MM.1S (cell line): ENCODE data around the gene MEGF6.
"Not testable (repeated sequence)": the region's sequence is repeated elsewhere in the genome, so short reads cannot be mapped to it uniquely, and the experiment has no call there.

Experiments used
- DNase-seq: peaks from one replicate; pipeline ENCODE4 v3.0.0-alpha.2; 2015
- H2AFZ ChIP-seq: fragments of 300-600 bp; sonication (generic); 2 replicates; pipeline ENCODE4 v1.6.0; 2016; ENCODE audit warnings: antibody characterized with exemption, low read length
- H3F3A ChIP-seq: fragments of 300-600 bp; sonication (generic); 2 replicates; pipeline ENCODE4 v1.6.1; 2016; ENCODE audit warnings: mild to moderate bottlenecking, antibody characterized with exemption, low read length, moderate library complexity, mixed read lengths; ENCODE audit not compliant: insufficient read depth
- H3K27ac ChIP-seq: fragments of 300-600 bp; sonication (generic); 2 replicates; pipeline ENCODE4 v1.5.1; 2016; ENCODE audit warnings: mild to moderate bottlenecking, low read length
- H3K27me3 ChIP-seq: fragments of 300-600 bp; sonication (generic); replicated peaks from 2 replicates; pipeline ENCODE4 v1.6.0; 2016; ENCODE audit warnings: low read length; ENCODE audit not compliant: insufficient read depth
- H3K36me3 ChIP-seq: fragments of 300-600 bp; sonication (generic); replicated peaks from 2 replicates; pipeline ENCODE4 v1.6.1; 2016; ENCODE audit warnings: mild to moderate bottlenecking, low read length, mixed read lengths; ENCODE audit not compliant: insufficient read depth
- H3K4me1 ChIP-seq: fragments of 300-600 bp; sonication (generic); 2 replicates; pipeline ENCODE4 v1.6.1; 2016; ENCODE audit warnings: low read length, mixed read lengths
- H3K4me2 ChIP-seq: fragments of 300-600 bp; sonication (generic); 2 replicates; pipeline ENCODE4 v1.6.0; 2016; ENCODE audit warnings: low read depth, low read length
- H3K4me3 ChIP-seq: fragments of 300-600 bp; sonication (generic); 2 replicates; pipeline ENCODE4 v1.5.1; 2016; ENCODE audit warnings: low read length, mixed read lengths
- H3K79me2 ChIP-seq: fragments of 300-600 bp; sonication (generic); 2 replicates; pipeline ENCODE4 v1.6.1; 2016; ENCODE audit warnings: mixed run types, low read length, mixed read lengths
- H3K9ac ChIP-seq: fragments of 300-600 bp; sonication (generic); 2 replicates; pipeline ENCODE4 v1.6.1; 2016; ENCODE audit warnings: low read length, mixed read lengths
- H3K9me2 ChIP-seq: fragments of 300-600 bp; sonication (generic); replicated peaks from 2 replicates; pipeline ENCODE4 v1.6.1; 2016; ENCODE audit warnings: mild to moderate bottlenecking, low read length, mixed read lengths; ENCODE audit not compliant: insufficient read depth
- H3K9me3 ChIP-seq: fragments of 300-600 bp; sonication (generic); replicated peaks from 2 replicates; pipeline ENCODE4 v1.6.1; 2016; ENCODE audit warnings: mild to moderate bottlenecking, low read length, mixed read lengths; ENCODE audit not compliant: insufficient read depth
- H4K20me1 ChIP-seq: fragments of 300-600 bp; sonication (generic); 2 replicates; pipeline ENCODE4 v1.6.1; 2016; ENCODE audit warnings: mild to moderate bottlenecking, low read length, moderate library complexity, mixed read lengths; ENCODE audit not compliant: insufficient read depth
- CTCF ChIP-seq: fragments of 300-600 bp; sonication (generic); IDR thresholded peaks from 2 replicates; pipeline ENCODE4 v1.5.1; 2016; ENCODE audit warnings: antibody characterized with exemption, low read length, mixed read lengths
- EZH2 ChIP-seq: fragments of 300-600 bp; sonication (generic); optimal IDR thresholded peaks from 2 replicates; pipeline ENCODE3; 2017; ENCODE audit warnings: low read depth, mild to moderate bottlenecking, antibody characterized with exemption, low read length, mixed read lengths
- EZH2phosphoT487 ChIP-seq: fragments of 300-600 bp; sonication (generic); IDR thresholded peaks from 2 replicates; pipeline ENCODE4 v1.6.1; 2018; ENCODE audit warnings: antibody characterized with exemption, low read length

The MEGF6 gene

GRCh38 chr1:3584915-3585314, 26.4 kb downstream of the MEGF6 start:
- Histone ChIP-seq H3K4me2 (no peak overlapping the region), H3K36me3 (no peaks in the 10 kb centered on the region), H3K4me3 (no peak overlapping the region), H3K9ac (no peak overlapping the region), H4K20me1 (no peaks in the 10 kb centered on the region), H3K4me1 (no peaks in the 10 kb centered on the region), H3K27ac (no peak overlapping the region), H2AFZ (no peak overlapping the region), H3K9me3 (no peaks in the 10 kb centered on the region), H3F3A (no peaks in the 10 kb centered on the region), H3K27me3 (peaks cover 53% of the 10 kb centered on the region), H3K9me2 (no peaks in the 10 kb centered on the region), H3K79me2 (no peaks in the 10 kb centered on the region)
- no peak for TF ChIP-seq EZH2
- TF ChIP-seq CTCF, result no peak
- TF ChIP-seq EZH2phosphoT487, result no peak
- no peak for DNase-seq

GRCh38 chr1:3583751-3584150, 27.6 kb downstream of the MEGF6 start:
- H4K20me1 ChIP-seq, H3F3A ChIP-seq, H3K4me1 ChIP-seq, H3K79me2 ChIP-seq, H3K9me2 ChIP-seq, H2AFZ ChIP-seq, H3K36me3 ChIP-seq, H3K9ac ChIP-seq, H3K4me3 ChIP-seq, H3K4me2 ChIP-seq, DNase-seq, H3K9me3 ChIP-seq, H3K27ac ChIP-seq: not testable (repeated sequence)
- H3K27me3 ChIP-seq, result peaks cover 53% of the 10 kb centered on the region

- Histone ChIP-seq H3K27me3 (peaks cover 58% of the 10 kb centered on the region), H2AFZ (no peak overlapping the region), H3K4me2 (no peak overlapping the region), H3F3A (no peaks in the 10 kb centered on the region), H3K4me3 (no peak overlapping the region), H3K9me2 (no peaks in the 10 kb centered on the region), H3K36me3 (no peaks in the 10 kb centered on the region), H3K79me2 (no peaks in the 10 kb centered on the region), H3K9ac (no peak overlapping the region), H3K4me1 (no peaks in the 10 kb centered on the region), H3K27ac (no peak overlapping the region), H4K20me1 (no peaks in the 10 kb centered on the region), H3K9me3 (no peaks in the 10 kb centered on the region)
- DNase-seq, result no peak
- TF ChIP-seq EZH2phosphoT487, result no peak
- no peak for TF ChIP-seq EZH2
- TF ChIP-seq CTCF, result no peak
Measured at GRCh38 chr1:3581296-3582036, 29.8 kb downstream of the MEGF6 start.

- Histone ChIP-seq H3K4me2 (no peak overlapping the region), H3K27me3 (peaks cover 61% of the 10 kb centered on the region), H3K79me2 (no peaks in the 10 kb centered on the region), H2AFZ (no peak overlapping the region), H3K36me3 (no peaks in the 10 kb centered on the region), H3K27ac (no peak overlapping the region), H3K4me3 (no peak overlapping the region), H3K4me1 (no peaks in the 10 kb centered on the region), H3K9ac (no peak overlapping the region), H4K20me1 (no peaks in the 10 kb centered on the region), H3F3A (no peaks in the 10 kb centered on the region), H3K9me3 (no peaks in the 10 kb centered on the region), H3K9me2 (no peaks in the 10 kb centered on the region)
- no peak for DNase-seq
- TF ChIP-seq CTCF, result no peak
- TF ChIP-seq EZH2phosphoT487, result no peak
Measured at GRCh38 chr1:3580231-3580630, 31.1 kb downstream of the MEGF6 start.
